ENCODE measurements around the gene GDA. TPM values are rescaled to one million over a fixed set of nuclear protein-coding genes. Genes with fewer than 3 reads are reported as not detected.

GDA gene
- total RNA-seq, 1 experiment from 2014 or later, result 3.6 TPM

DNA sequence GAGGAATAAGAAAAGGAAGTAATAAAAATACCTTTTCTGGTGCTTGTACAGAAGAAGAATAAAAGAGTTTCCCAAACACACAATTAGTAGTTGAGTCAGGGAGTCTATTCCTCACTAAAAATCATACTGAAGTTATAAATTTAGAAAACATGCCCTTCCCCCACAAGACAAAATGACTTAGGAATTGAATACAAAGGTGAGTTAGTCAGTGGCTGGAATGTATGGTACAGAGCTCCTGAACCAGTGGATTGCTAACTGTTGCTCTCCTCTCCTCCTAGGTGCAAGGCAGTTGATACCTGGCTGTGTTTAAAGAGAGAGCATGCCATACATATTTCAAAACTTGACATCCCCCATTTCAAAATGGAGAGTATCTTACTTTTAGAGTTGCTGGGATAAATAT lies 1.9 kb downstream of the GDA start:
- Histone ChIP-seq H3K9ac (ENCODE audit: extremely low read depth, insufficient read length, low read length) (no peak overlapping the region), H3K9me3 (ENCODE audit: control insufficient read depth, low read depth, low read length) (no peaks in the 10 kb centered on the region), H3K18ac (ENCODE audit: insufficient read length, low read depth, low read length) (no peak overlapping the region), H3K27ac (ENCODE audit: insufficient read length, low read depth, low read length) (no peak overlapping the region), H4K91ac (ENCODE audit: insufficient read length, low read depth, low read length) (no peak overlapping the region), H3K27me3 (ENCODE audit: insufficient read depth, low read length) (peaks cover 18% of the 10 kb centered on the region; the same call in 1 of the 2 replicates), H3K4me1 (ENCODE audit: insufficient read depth, low read length) (no peaks in the 10 kb centered on the region), H3K23me2 (ENCODE audit: insufficient read length, low read depth, low read length, poor library complexity, severe bottlenecking) (peaks cover 6% of the 10 kb centered on the region), H2AFZ (ENCODE audit: low read length) (no peak overlapping the region), H3K4ac (ENCODE audit: low read depth, low read length) (no peak overlapping the region), H2BK120ac (ENCODE audit: low read depth, low read length, poor library complexity, severe bottlenecking) (no peak overlapping the region), H3K4me2 (ENCODE audit: insufficient read depth, insufficient read length, low read length) (no peak overlapping the region), H3K79me2 (ENCODE audit: insufficient read depth, low read length) (no peaks in the 10 kb centered on the region), H2BK5ac (ENCODE audit: insufficient read length, low read length) (no peak overlapping the region), H2BK20ac (ENCODE audit: low read depth, low read length, poor library complexity, severe bottlenecking) (no peak overlapping the region), H2BK12ac (ENCODE audit: insufficient read length, low read depth, low read length) (no peak overlapping the region), H2AK5ac (ENCODE audit: insufficient read length, low read length) (no peak overlapping the region), H3K56ac (ENCODE audit: insufficient read length, low read depth, low read length) (no peak overlapping the region), H3K14ac (ENCODE audit: insufficient read depth, low read length) (no peak overlapping the region), H2BK15ac (ENCODE audit: low read depth, low read length) (no peak overlapping the region), H4K5ac (ENCODE audit: insufficient read length, low read depth, low read length) (no peak overlapping the region), H4K20me1 (ENCODE audit: control insufficient read depth, insufficient read depth, insufficient read length) (no peaks in the 10 kb centered on the region), H3T11ph (ENCODE audit: low read length) (no peak overlapping the region), H3K79me1 (ENCODE audit: insufficient read depth, low read depth, low read length, poor library complexity, severe bottlenecking) (no peaks in the 10 kb centered on the region), H3K23ac (ENCODE audit: insufficient read length, low read depth, low read length) (no peak overlapping the region), H4K8ac (replicated peaks; ENCODE audit: insufficient read length, low read depth, low read length) (no peak overlapping the region)
- TF ChIP-seq, protein P1, sequence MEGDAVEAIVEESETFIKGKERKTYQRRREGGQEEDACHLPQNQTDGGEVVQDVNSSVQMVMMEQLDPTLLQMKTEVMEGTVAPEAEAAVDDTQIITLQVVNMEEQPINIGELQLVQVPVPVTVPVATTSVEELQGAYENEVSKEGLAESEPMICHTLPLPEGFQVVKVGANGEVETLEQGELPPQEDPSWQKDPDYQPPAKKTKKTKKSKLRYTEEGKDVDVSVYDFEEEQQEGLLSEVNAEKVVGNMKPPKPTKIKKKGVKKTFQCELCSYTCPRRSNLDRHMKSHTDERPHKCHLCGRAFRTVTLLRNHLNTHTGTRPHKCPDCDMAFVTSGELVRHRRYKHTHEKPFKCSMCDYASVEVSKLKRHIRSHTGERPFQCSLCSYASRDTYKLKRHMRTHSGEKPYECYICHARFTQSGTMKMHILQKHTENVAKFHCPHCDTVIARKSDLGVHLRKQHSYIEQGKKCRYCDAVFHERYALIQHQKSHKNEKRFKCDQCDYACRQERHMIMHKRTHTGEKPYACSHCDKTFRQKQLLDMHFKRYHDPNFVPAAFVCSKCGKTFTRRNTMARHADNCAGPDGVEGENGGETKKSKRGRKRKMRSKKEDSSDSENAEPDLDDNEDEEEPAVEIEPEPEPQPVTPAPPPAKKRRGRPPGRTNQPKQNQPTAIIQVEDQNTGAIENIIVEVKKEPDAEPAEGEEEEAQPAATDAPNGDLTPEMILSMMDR (conservative IDR thresholded peaks at IDR 0.05), result no peak
- Mint-ChIP-seq H3K27me3 (ENCODE audit: low read depth) (peaks cover 21% of the 10 kb centered on the region), H3K9me3 (no peaks in the 10 kb centered on the region; a peak in 1 of 5 replicates), H3K4me1 (peaks cover 0 to 8% of the 10 kb centered on the region in 2 experiments; a peak in 2 of 4 replicates), H3K27ac (no peak overlapping the region), H3K4me3 (no peak overlapping the region), H3K36me3 (ENCODE audit: insufficient read depth in 1 of 3, low read depth in 3 of 3) (no peaks in the 10 kb centered on the region; a peak in 1 of 7 replicates)
- no peak for DNase-seq

Measured in H9 (cell line).